Fibroblast of lung (primary cell): ENCODE data around the gene CPLANE2. TPM values are rescaled to one million over a fixed set of nuclear protein-coding genes. Genes with fewer than 3 reads are reported as not detected.

Experiments used
- DNase-seq, 2 donors: peaks; one replicate each; pipeline versions ENCODE4 v3.0.0 to v3.0.0-alpha.2; 2010; ENCODE audit warnings: low read depth in 2 of 2
- H2AFZ ChIP-seq: 2 replicates; pipeline ENCODE4 v1.5.1; 2012; ENCODE audit warnings: low read length, control low read depth, inconsistent platforms
- H3K27ac ChIP-seq: 2 replicates; pipeline ENCODE4 v1.5.1; 2011; ENCODE audit warnings: low read length, control low read depth; ENCODE audit not compliant: insufficient read depth
- H3K27me3 ChIP-seq: 2 replicates; pipeline ENCODE4 v1.5.1; 2011; ENCODE audit warnings: mild to moderate bottlenecking, low read length; ENCODE audit not compliant: control insufficient read depth, insufficient read depth
- H3K36me3 ChIP-seq: 2 replicates; pipeline ENCODE4 v1.5.1; 2011; ENCODE audit warnings: low read length; ENCODE audit not compliant: control insufficient read depth, insufficient read depth
- H3K4me1 ChIP-seq: 2 replicates; pipeline ENCODE4 v1.5.1; 2011; ENCODE audit warnings: low read length; ENCODE audit not compliant: control insufficient read depth, insufficient read depth; ENCODE audit errors: extremely low read depth
- H3K4me2 ChIP-seq: 2 replicates; pipeline ENCODE4 v1.5.1; 2011; ENCODE audit warnings: low read length, control low read depth; ENCODE audit not compliant: insufficient read depth; ENCODE audit errors: extremely low read depth
- H3K4me3 ChIP-seq, 4 experiments: fragments of 200-600 bp in 1 of 4; sonication (generic) in 1 of 4; replicated peaks in 1 of 4; 2 replicates each; pipeline ENCODE4 v1.5.1; 2011 to 2016; ENCODE audit warnings: low read length in 4 of 4, low read depth in 3 of 4, mild to moderate bottlenecking in 3 of 4, control low read depth in 2 of 4, inconsistent platforms in 1 of 4, mixed read lengths in 1 of 4; ENCODE audit not compliant: insufficient read depth in 1 of 4; ENCODE audit errors: control extremely low read depth in 1 of 4
- H3K79me2 ChIP-seq: 2 replicates; pipeline ENCODE4 v1.5.1; 2012; ENCODE audit warnings: mild to moderate bottlenecking, low read length, inconsistent platforms; ENCODE audit not compliant: control insufficient read depth, insufficient read depth
- H3K9ac ChIP-seq: 2 replicates; pipeline ENCODE4 v1.5.1; 2011; ENCODE audit warnings: mild to moderate bottlenecking, low read length, control low read depth; ENCODE audit not compliant: insufficient read depth
- H3K9me3 ChIP-seq: 2 replicates; pipeline ENCODE4 v1.5.1; 2012; ENCODE audit warnings: low read depth, low read length; ENCODE audit not compliant: control insufficient read depth, insufficient read depth
- H4K20me1 ChIP-seq: 2 replicates; pipeline ENCODE4 v1.5.1; 2011; ENCODE audit warnings: low read length; ENCODE audit not compliant: control insufficient read depth, insufficient read depth; ENCODE audit errors: extremely low read depth
- EZH2 ChIP-seq: IDR thresholded peaks from 2 replicates; pipeline ENCODE4 v1.5.1; 2012; ENCODE audit warnings: low read length, control low read depth, mild to moderate bottlenecking; ENCODE audit errors: missing control alignments
- polyA plus RNA-seq, 2 donors: library from polyadenylated mRNA; depleted of rRNA in 1 of 2; stranded (reverse) in 1 of 2; unstranded in 1 of 2; fragments of >200 nt; gene quantifications; 2 replicates each; pipeline ENCODE4 v1.2.1, GENCODE V29; 2011 to 2012; ENCODE audit warnings: missing spikeins in 1 of 2
- total RNA-seq: library from RNA; depleted of rRNA; stranded (reverse); fragments of >200 nt; gene quantifications from 2 replicates; pipeline ENCODE4 v1.2.1, GENCODE V29; 2014
- TF ChIP-seq, protein P1 (sequence below), 2 donors: IDR thresholded peaks in 1 of 2; conservative IDR thresholded peaks in 1 of 2; 1 replicate in 1 of 2; 2 replicates in 1 of 2; pipeline ENCODE4 v1.5.1; 2011 to 2012; ENCODE audit warnings: low read length in 2 of 2, control low read depth in 1 of 2, inconsistent platforms in 1 of 2, low read depth in 1 of 2, mild to moderate bottlenecking in 1 of 2

CPLANE2 gene
- total and polyA plus RNA-seq, 2 donors (not counting 1 experiment from before 2014, with no cell fraction given), result 4.0 to 19.2 TPM

DNA sequence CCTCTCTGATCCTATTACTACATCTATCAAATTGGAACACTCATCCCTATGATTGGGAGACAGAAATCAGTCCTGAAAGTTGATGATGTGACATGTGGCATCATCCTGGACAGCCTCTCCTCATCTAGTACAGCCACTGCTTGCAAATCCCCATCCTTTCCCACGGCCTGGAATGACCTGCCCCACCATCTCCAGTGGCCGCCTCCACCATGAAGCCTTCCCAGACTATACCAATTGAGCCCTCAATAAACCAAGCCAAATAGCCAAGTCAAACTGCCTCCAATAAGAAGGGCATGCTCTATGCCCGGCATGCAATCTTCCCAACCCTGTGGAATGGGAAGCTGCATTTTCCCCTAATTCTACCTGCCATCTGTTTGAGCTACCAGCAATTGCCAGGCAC lies 24.0 kb downstream of the CPLANE2 start:
- no peaks in the 10 kb centered on the region for H4K20me1 ChIP-seq
- DNase-seq, result no peak

DNA sequence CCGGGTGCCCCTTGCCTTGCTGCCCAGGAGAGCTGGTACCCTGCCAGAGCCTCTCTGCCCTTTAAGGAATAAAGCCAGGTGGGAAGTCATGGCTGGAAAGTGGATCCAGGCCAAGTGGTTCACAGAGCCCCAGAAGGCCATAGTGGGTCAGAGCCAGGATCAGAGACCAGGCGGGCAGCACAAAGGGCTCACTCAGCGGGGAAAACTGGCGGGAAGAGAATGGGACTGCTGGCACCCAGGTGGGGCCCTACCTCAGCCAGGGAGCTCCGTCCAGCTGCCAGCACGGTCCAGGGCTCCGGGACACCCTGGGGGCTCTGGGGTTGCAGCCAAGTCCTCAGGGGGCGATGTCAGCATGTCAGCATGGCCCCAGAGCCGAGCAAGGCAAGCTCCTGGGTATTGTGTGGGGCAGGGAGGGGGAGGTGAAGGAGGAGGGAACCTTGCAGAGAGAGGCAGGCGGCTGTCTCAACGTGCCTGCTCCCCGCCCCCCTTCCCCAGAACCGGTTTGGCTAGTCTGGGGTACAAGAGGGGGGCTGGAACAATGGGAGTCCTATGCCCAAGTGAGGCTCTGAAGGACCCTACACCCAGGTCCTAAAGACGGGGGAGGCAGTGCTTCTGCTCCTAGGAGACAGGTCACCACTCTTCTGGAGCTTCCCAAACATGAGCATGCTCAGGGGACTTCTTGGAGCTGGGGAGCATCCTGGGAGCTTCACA lies 24.6 kb downstream of the CPLANE2 start, which contains the start of gene ARHGEF19:
Gene ARHGEF19 (minus strand): TSS at position 402 of the 711 bp plus-strand sequence. CDS start 3,598 bp downstream, outside the sequence.
- H3K4me1 ChIP-seq, result peaks cover 2% of the 10 kb centered on the region
- no peak within 1 kb of the TSS for H3K9ac ChIP-seq
- no peaks in the 10 kb centered on the region for H3K27me3 ChIP-seq
- no peak for DNase-seq
- H3K36me3 ChIP-seq, result no peaks in the 10 kb centered on the region
- TF ChIP-seq EZH2, result no peak
- TF ChIP-seq, protein P1, sequence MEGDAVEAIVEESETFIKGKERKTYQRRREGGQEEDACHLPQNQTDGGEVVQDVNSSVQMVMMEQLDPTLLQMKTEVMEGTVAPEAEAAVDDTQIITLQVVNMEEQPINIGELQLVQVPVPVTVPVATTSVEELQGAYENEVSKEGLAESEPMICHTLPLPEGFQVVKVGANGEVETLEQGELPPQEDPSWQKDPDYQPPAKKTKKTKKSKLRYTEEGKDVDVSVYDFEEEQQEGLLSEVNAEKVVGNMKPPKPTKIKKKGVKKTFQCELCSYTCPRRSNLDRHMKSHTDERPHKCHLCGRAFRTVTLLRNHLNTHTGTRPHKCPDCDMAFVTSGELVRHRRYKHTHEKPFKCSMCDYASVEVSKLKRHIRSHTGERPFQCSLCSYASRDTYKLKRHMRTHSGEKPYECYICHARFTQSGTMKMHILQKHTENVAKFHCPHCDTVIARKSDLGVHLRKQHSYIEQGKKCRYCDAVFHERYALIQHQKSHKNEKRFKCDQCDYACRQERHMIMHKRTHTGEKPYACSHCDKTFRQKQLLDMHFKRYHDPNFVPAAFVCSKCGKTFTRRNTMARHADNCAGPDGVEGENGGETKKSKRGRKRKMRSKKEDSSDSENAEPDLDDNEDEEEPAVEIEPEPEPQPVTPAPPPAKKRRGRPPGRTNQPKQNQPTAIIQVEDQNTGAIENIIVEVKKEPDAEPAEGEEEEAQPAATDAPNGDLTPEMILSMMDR (conservative IDR thresholded peaks at IDR 0.05 in 1 of 2, IDR thresholded peaks at IDR 0.05 in 1 of 2; ENCODE audit: low read depth in 1 of 2, low read length in 2 of 2), result no peak
- no peaks in the 10 kb centered on the region for H3K79me2 ChIP-seq
- H3K4me3 ChIP-seq, result no peak within 1 kb of the TSS
- no peaks in the 10 kb centered on the region for H3K9me3 ChIP-seq
- no peaks in the 10 kb centered on the region for H4K20me1 ChIP-seq
- no peak within 1 kb of the TSS for H3K27ac ChIP-seq
- no peak within 1 kb of the TSS for H2AFZ ChIP-seq
- H3K4me2 ChIP-seq, result no peak within 1 kb of the TSS

More for the DNA sequence above, 24.0 kb downstream of the CPLANE2 start:
- no peaks in the 10 kb centered on the region for H3K79me2 ChIP-seq
- TF ChIP-seq, protein P1 (conservative IDR thresholded peaks at IDR 0.05 in 1 of 2, IDR thresholded peaks at IDR 0.05 in 1 of 2; ENCODE audit: low read depth in 1 of 2, low read length in 2 of 2), result no peak
- TF ChIP-seq EZH2, result no peak
- peaks cover 4% of the 10 kb centered on the region for H3K4me1 ChIP-seq
- H3K9me3 ChIP-seq, result no peaks in the 10 kb centered on the region
- no peak overlapping the region for H3K4me3 ChIP-seq
- no peak overlapping the region for H3K9ac ChIP-seq
- H3K27me3 ChIP-seq, result no peaks in the 10 kb centered on the region
- no peak overlapping the region for H2AFZ ChIP-seq
- no peak overlapping the region for H3K4me2 ChIP-seq
- H3K36me3 ChIP-seq, result no peaks in the 10 kb centered on the region
- no peak overlapping the region for H3K27ac ChIP-seq

GRCh38 chr1:16211824-16212223 lies 25.2 kb downstream of the CPLANE2 start:
- H3K27me3 ChIP-seq, result no peaks in the 10 kb centered on the region
- H3K27ac ChIP-seq, result no peak overlapping the region
- DNase-seq, result no peak
- H3K4me3 ChIP-seq, result no peak overlapping the region
- H3K36me3 ChIP-seq, result no peaks in the 10 kb centered on the region
- no peaks in the 10 kb centered on the region for H3K9me3 ChIP-seq
- H3K79me2 ChIP-seq, result no peaks in the 10 kb centered on the region
- H2AFZ ChIP-seq, result no peak overlapping the region
- no peak overlapping the region for H3K4me2 ChIP-seq
- H3K9ac ChIP-seq, result no peak overlapping the region
- TF ChIP-seq, protein P1 (conservative IDR thresholded peaks at IDR 0.05 in 1 of 2, IDR thresholded peaks at IDR 0.05 in 1 of 2; ENCODE audit: low read depth in 1 of 2, low read length in 2 of 2), result no peak
- TF ChIP-seq EZH2, result no peak
- no peaks in the 10 kb centered on the region for H4K20me1 ChIP-seq
- H3K4me1 ChIP-seq, result peaks cover 2% of the 10 kb centered on the region
